Neural cell (in vitro differentiated cells): ENCODE data around the gene TMED3.

ENCODE experiments used
- EZH2 ChIP-seq: fragments of 200-600, 300-800 bp; shearing (Covaris generic), sonication (generic); IDR thresholded peaks from 2 replicates; pipeline ENCODE4 v1.6.1; 2014; ENCODE audit warnings: antibody characterized with exemption, low read length, borderline replicate concordance, mild to moderate bottlenecking; ENCODE audit not compliant: insufficient read depth, poor library complexity, severe bottlenecking
- RAD21 ChIP-seq: fragments of 450-650 bp; conservative IDR thresholded peaks from 2 replicates; pipeline ENCODE4 v1.6.1; 2014; ENCODE audit warnings: antibody characterized with exemption, mild to moderate bottlenecking, moderate library complexity
- TF ChIP-seq, protein P1 (sequence below): fragments of 450-650 bp; IDR thresholded peaks from 2 replicates; pipeline ENCODE4 v1.5.1; 2014; ENCODE audit warnings: antibody characterized with exemption, mild to moderate bottlenecking, moderate library complexity; ENCODE audit not compliant: poor library complexity, severe bottlenecking

DNA sequence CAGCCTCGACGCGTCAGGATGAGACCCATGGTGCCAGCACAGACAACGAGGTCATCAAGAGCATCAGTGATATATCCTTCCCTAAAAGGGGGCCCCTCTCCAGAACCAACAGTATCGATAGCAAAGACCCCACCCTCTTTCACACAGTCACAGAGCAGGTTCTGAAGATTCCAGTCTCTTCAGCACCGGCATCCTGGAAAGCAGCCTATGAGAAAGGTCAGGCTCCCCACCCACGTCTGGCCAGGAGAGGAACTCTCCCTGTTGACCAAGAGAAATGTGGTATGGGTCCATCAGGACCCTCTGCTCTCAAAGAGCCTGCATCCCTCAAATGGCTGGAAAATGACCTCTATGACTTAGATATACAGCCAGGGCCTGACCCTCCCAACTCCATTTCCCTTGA is 16.8 kb upstream of the TMED3 start:
- TF ChIP-seq, protein P1, sequence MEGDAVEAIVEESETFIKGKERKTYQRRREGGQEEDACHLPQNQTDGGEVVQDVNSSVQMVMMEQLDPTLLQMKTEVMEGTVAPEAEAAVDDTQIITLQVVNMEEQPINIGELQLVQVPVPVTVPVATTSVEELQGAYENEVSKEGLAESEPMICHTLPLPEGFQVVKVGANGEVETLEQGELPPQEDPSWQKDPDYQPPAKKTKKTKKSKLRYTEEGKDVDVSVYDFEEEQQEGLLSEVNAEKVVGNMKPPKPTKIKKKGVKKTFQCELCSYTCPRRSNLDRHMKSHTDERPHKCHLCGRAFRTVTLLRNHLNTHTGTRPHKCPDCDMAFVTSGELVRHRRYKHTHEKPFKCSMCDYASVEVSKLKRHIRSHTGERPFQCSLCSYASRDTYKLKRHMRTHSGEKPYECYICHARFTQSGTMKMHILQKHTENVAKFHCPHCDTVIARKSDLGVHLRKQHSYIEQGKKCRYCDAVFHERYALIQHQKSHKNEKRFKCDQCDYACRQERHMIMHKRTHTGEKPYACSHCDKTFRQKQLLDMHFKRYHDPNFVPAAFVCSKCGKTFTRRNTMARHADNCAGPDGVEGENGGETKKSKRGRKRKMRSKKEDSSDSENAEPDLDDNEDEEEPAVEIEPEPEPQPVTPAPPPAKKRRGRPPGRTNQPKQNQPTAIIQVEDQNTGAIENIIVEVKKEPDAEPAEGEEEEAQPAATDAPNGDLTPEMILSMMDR: no peak
- TF ChIP-seq EZH2 (no peak), RAD21 (no peak)
